H1 (cell line): ENCODE results near the gene ZDHHC11. TPM values are rescaled to one million over a fixed set of nuclear protein-coding genes. Genes with fewer than 3 reads are reported as not detected.

ENCODE experiments used
- CTCF ChIA-PET: fragments of 300-600 bp; sonication (Branson Sonifier 250); formaldehyde crosslinking; loops from one replicate; lab custom pipeline; 2021; ENCODE audit not compliant: partially characterized antibody; lab: Charles Lee
- POLR2A ChIA-PET: fragments of 300-600 bp; sonication (Branson Sonifier 250); formaldehyde crosslinking; loops from one replicate; lab custom pipeline; 2021; ENCODE audit warnings: inconsistent platforms; ENCODE audit not compliant: partially characterized antibody; lab: Charles Lee
- DNase-seq, 2 experiments: peaks; one replicate each; pipeline versions ENCODE4 v3.0.0 to v3.0.0-alpha.2; 2010 to 2022; ENCODE audit warnings: low spot score in 2 of 2, low read depth in 1 of 2, mixed read lengths in 1 of 2
- FAIRE-seq: peaks from 2 replicates; lab custom pipeline; 2011; peaks lifted over from hg19 to GRCh38; lab: Jason Lieb, UNC
- H2AFZ ChIP-seq: 2 replicates; pipeline ENCODE4 v1.8.1; 2012; ENCODE audit warnings: low read length, inconsistent platforms
- H2AK5ac ChIP-seq: 2 replicates; pipeline ENCODE4 v1.6.1; 2013; ENCODE audit warnings: low read depth, low read length
- H2BK120ac ChIP-seq: replicated peaks from 2 replicates; pipeline ENCODE3; 2013; ENCODE audit warnings: low read depth, low read length, inconsistent platforms
- H2BK12ac ChIP-seq: 2 replicates; pipeline ENCODE4 v1.6.1; 2013; ENCODE audit warnings: low read depth, low read length
- H2BK15ac ChIP-seq: 2 replicates; pipeline ENCODE4 v1.6.1; 2013; ENCODE audit warnings: low read length
- H2BK20ac ChIP-seq: 2 replicates; pipeline ENCODE4 v1.6.1; 2013; ENCODE audit warnings: low read length
- H2BK5ac ChIP-seq: 2 replicates; pipeline ENCODE4 v1.6.1; 2013; ENCODE audit warnings: low read depth, low read length
- H3K14ac ChIP-seq: 2 replicates; pipeline ENCODE4 v1.6.1; 2013; ENCODE audit warnings: inconsistent platforms; ENCODE audit not compliant: insufficient read length
- H3K18ac ChIP-seq: 2 replicates; pipeline ENCODE4 v1.6.1; 2013; ENCODE audit warnings: low read length; ENCODE audit errors: extremely low read depth
- H3K23ac ChIP-seq: 2 replicates; pipeline ENCODE4 v1.6.1; 2013; ENCODE audit warnings: inconsistent platforms; ENCODE audit not compliant: insufficient read length
- H3K23me2 ChIP-seq: 2 replicates; pipeline ENCODE4 v1.6.1; 2013; ENCODE audit warnings: low read depth, low read length
- H3K27ac ChIP-seq: 2 replicates; pipeline ENCODE4 v1.6.1; 2011; ENCODE audit warnings: low read depth, low read length, inconsistent platforms
- H3K27me3 ChIP-seq, 4 experiments: replicated peaks in 1 of 4; 1 replicate in 1 of 4; 2 replicates in 3 of 4; pipeline versions ENCODE4 v1.6.1 to v1.8.1; 2011 to 2013; ENCODE audit warnings: low read length in 3 of 4, mild to moderate bottlenecking in 3 of 4, inconsistent platforms in 2 of 4, mixed read lengths in 2 of 4, moderate library complexity in 1 of 4; ENCODE audit not compliant: control insufficient read depth in 3 of 4, insufficient read depth in 3 of 4; ENCODE audit errors: extremely low read depth in 1 of 4
- H3K36me3 ChIP-seq, 4 experiments: 2 replicates each; pipeline versions ENCODE4 v1.6.1 to v1.8.1; 2011 to 2013; ENCODE audit warnings: mild to moderate bottlenecking in 4 of 4, low read length in 3 of 4, moderate library complexity in 2 of 4, control low read depth in 1 of 4, inconsistent platforms in 1 of 4; ENCODE audit not compliant: insufficient read depth in 4 of 4, control insufficient read depth in 2 of 4
- H3K4ac ChIP-seq: replicated peaks from 2 replicates; pipeline ENCODE3; 2013; ENCODE audit warnings: low read length, low read depth, mixed read lengths, inconsistent platforms; ENCODE audit not compliant: insufficient read length
- H3K4me1 ChIP-seq, 4 experiments: replicated peaks in 1 of 4; 1 replicate in 1 of 4; 2 replicates in 3 of 4; pipeline versions ENCODE4 v1.6.1 to v1.8.1; 2011 to 2013; ENCODE audit warnings: low read length in 3 of 4, inconsistent platforms in 2 of 4, mixed read lengths in 1 of 4; ENCODE audit not compliant: insufficient read depth in 4 of 4, control insufficient read depth in 3 of 4
- H3K4me2 ChIP-seq, 2 experiments: 2 replicates each; pipeline versions ENCODE4 v1.6.1 to v1.8.1; 2011 to 2013; ENCODE audit warnings: low read depth in 2 of 2, low read length in 2 of 2, control low read depth in 1 of 2, inconsistent platforms in 1 of 2, mild to moderate bottlenecking in 1 of 2; ENCODE audit not compliant: insufficient read depth in 1 of 2
- H3K4me3 ChIP-seq, 4 experiments: fragments of 200-600, 300-600 bp in 1 of 4; sonication (generic), shearing (Covaris generic), sonication (Bioruptor Twin) in 1 of 4; 2 replicates each; pipeline versions ENCODE4 v1.5.1 to v1.8.1; 2011 to 2016; ENCODE audit warnings: low read length in 4 of 4, low read depth in 3 of 4, control low read depth in 2 of 4, inconsistent platforms in 2 of 4, mild to moderate bottlenecking in 2 of 4, mixed read lengths in 1 of 4, moderate library complexity in 1 of 4; ENCODE audit not compliant: insufficient read depth in 2 of 4; ENCODE audit errors: extremely low read depth in 1 of 4
- H3K56ac ChIP-seq: replicated peaks from 2 replicates; pipeline ENCODE3; 2013; ENCODE audit warnings: low read depth, mild to moderate bottlenecking, mixed read lengths, low read length, inconsistent platforms; ENCODE audit not compliant: insufficient read length
- H3K79me1 ChIP-seq: 2 replicates; pipeline ENCODE4 v1.6.1; 2013; ENCODE audit warnings: low read depth, low read length, control low read depth
- H3K79me2 ChIP-seq, 2 experiments: 2 replicates each; pipeline versions ENCODE4 v1.6.1 to v1.8.1; 2012 to 2013; ENCODE audit warnings: low read length in 2 of 2, mild to moderate bottlenecking in 2 of 2, inconsistent platforms in 1 of 2; ENCODE audit not compliant: insufficient read depth in 2 of 2, control insufficient read depth in 1 of 2
- H3K9ac ChIP-seq, 4 experiments: replicated peaks in 1 of 4; 1 replicate in 1 of 4; 2 replicates in 3 of 4; pipeline versions ENCODE4 v1.6.1 to v1.8.1; 2011 to 2013; ENCODE audit warnings: low read depth in 3 of 4, low read length in 3 of 4, control low read depth in 2 of 4, mild to moderate bottlenecking in 2 of 4, moderate library complexity in 2 of 4, inconsistent platforms in 1 of 4; ENCODE audit errors: extremely low read depth in 1 of 4
- H3K9me3 ChIP-seq, 2 experiments: 2 replicates each; pipeline versions ENCODE4 v1.6.1 to v1.8.1; 2012 to 2013; ENCODE audit warnings: mild to moderate bottlenecking in 2 of 2, moderate library complexity in 2 of 2, control low read depth in 1 of 2, inconsistent platforms in 1 of 2, low read depth in 1 of 2, low read length in 1 of 2, mixed read lengths in 1 of 2; ENCODE audit not compliant: insufficient read depth in 2 of 2
- H4K20me1 ChIP-seq, 2 experiments: replicated peaks in 1 of 2; 2 replicates each; pipeline versions ENCODE3 to v1.8.1; 2011 to 2013; ENCODE audit warnings: inconsistent platforms in 2 of 2, low read length in 2 of 2, mild to moderate bottlenecking in 1 of 2; ENCODE audit not compliant: insufficient read depth in 2 of 2, control insufficient read depth in 1 of 2
- H4K5ac ChIP-seq: 2 replicates; pipeline ENCODE4 v1.6.1; 2013; ENCODE audit warnings: low read length, low read depth, mixed read lengths, inconsistent platforms; ENCODE audit not compliant: insufficient read length
- H4K8ac ChIP-seq: 2 replicates; pipeline ENCODE4 v1.8.0; 2013; ENCODE audit warnings: mild to moderate bottlenecking, moderate library complexity, low read length, inconsistent platforms; ENCODE audit not compliant: insufficient read depth; ENCODE audit errors: extremely low read depth
- H4K91ac ChIP-seq: replicated peaks from 2 replicates; pipeline ENCODE3; 2013; ENCODE audit warnings: low read length, mixed read lengths, inconsistent platforms; ENCODE audit not compliant: insufficient read length
- CHD2 ChIP-seq: IDR thresholded peaks from 2 replicates; pipeline ENCODE4 v1.6.1; 2012; ENCODE audit warnings: low read length, improper control_type of control experiment
- FOSL1 ChIP-seq: IDR thresholded peaks from 2 replicates; pipeline ENCODE4 v1.6.1; 2011; ENCODE audit warnings: mild to moderate bottlenecking, low read depth, low read length, moderate library complexity; ENCODE audit not compliant: insufficient read depth
- GABPA ChIP-seq: IDR thresholded peaks from 2 replicates; pipeline ENCODE4 v1.6.1; 2011; ENCODE audit warnings: mild to moderate bottlenecking, low read length, moderate library complexity, borderline replicate concordance; ENCODE audit not compliant: insufficient read depth
- GTF2F1 ChIP-seq: IDR thresholded peaks from 2 replicates; pipeline ENCODE4 v1.6.1; 2012; ENCODE audit warnings: low read depth, low read length, improper control_type of control experiment, borderline replicate concordance
- JUND ChIP-seq: IDR thresholded peaks from 2 replicates; pipeline ENCODE4 v1.6.1; 2011; ENCODE audit warnings: mild to moderate bottlenecking, improper control_type of control experiment, low read length
- POU5F1 ChIP-seq: IDR thresholded peaks from 2 replicates; pipeline ENCODE4 v1.6.1; 2011; ENCODE audit warnings: low read depth, mild to moderate bottlenecking, low read length, moderate library complexity
- SIN3A ChIP-seq, 2 experiments: IDR thresholded peaks in 1 of 2; conservative IDR thresholded peaks in 1 of 2; 2 replicates each; pipeline ENCODE4 v1.6.1; 2011 to 2012; ENCODE audit warnings: low read length in 2 of 2, improper control_type of control experiment in 1 of 2, low read depth in 1 of 2, mild to moderate bottlenecking in 1 of 2
- TAF1 ChIP-seq: IDR thresholded peaks from 2 replicates; pipeline ENCODE4 v1.6.1; 2011; ENCODE audit warnings: mild to moderate bottlenecking, low read depth, low read length
- WGBS, 2 experiments: shearing (Covaris generic) in 1 of 2; methylation state at CpG; one replicate each; pipeline versions ENCODE4 v1.1.6 to v1.1.7; 2013 to 2015; ENCODE audit warnings: low lambda C conversion rate in 2 of 2, mixed read lengths in 2 of 2, inconsistent platforms in 1 of 2, low coverage in 1 of 2, missing lambda C conversion rate in 1 of 2; ENCODE audit not compliant: insufficient replicate concordance in 2 of 2, insufficient coverage in 1 of 2, insufficient read length in 1 of 2; ENCODE audit errors: extremely low coverage in 1 of 2, missing lambda C conversion rate in 1 of 2; 5-methylcytosine and 5-hydroxymethylcytosine counted together
- polyA plus RNA-seq, 7 experiments: library from polyadenylated mRNA; depleted of rRNA in 3 of 7; stranded (reverse) in 5 of 7; unstranded in 2 of 7; fragments of >200 nt in 5 of 7; fragments of 200-250 nt in 2 of 7; gene quantifications; 1 replicate in 5 of 7; 2 replicates in 1 of 7; 4 replicates in 1 of 7; pipeline versions ENCODE4 v1.2.1 to v1.2.3, GENCODE V29; 2011 to 2013; ENCODE audit warnings: missing spikeins in 2 of 7, mixed read lengths in 2 of 7
- total RNA-seq: library from RNA; stranded (reverse); fragmentation: NEBNext Ultra II Directional; extraction: Animal tissue kit (Norgen Biotek cat#: 25700); gene quantifications from 2 replicates; pipeline ENCODE4 v1.2.1, GENCODE V29; 2021
- TF ChIP-seq, protein P1 (sequence below): IDR thresholded peaks from 2 replicates; pipeline ENCODE4 v1.6.1; 2012; ENCODE audit warnings: inconsistent platforms
- TF ChIP-seq, protein P2 (sequence below): IDR thresholded peaks from 2 replicates; pipeline ENCODE4 v1.6.1; 2011; ENCODE audit warnings: low read depth, mild to moderate bottlenecking, low read length; ENCODE audit not compliant: insufficient read depth

Gene ZDHHC11
- total and polyA plus RNA-seq, 2 of the 8 experiments (the other 6 are each of a cell fraction or from before 2014, with no cell fraction given) = 4.7 to 16.6 TPM

DNA sequence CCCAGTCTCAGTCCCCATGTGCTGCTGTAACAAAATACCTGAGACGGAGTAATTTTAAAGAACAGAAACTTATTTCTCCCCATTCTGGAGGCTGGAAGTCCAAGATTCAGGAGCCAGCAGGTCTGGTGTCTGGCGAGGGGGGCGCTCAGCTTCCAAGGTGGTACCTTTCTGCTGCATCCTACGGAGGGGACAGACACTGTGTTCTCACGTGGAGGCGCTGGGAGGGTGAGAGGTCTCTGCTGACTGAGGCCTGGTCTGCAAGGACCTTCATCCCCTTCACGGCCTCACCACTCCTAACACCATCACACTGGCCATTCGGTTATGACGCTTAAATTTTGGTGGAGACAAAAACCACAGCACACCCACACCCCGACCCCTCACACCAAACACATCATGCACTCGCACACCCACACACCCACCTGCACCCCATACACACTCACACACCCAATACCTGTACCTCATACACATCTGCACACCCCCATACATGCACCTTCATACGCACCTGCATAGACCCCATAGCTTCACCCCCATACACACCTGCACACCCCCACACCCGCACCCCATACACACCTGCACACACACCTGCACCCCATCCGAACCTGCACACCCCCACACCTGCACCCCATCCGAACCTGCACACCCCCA lies 9.8 kb upstream of the ZDHHC11 start:
- H2AK5ac ChIP-seq = no peak overlapping the region
- H3K23me2 ChIP-seq = peaks cover 11% of the 10 kb centered on the region; the same call in 1 of the 2 replicates
- peaks cover 4% of the 10 kb centered on the region for H3K79me1 ChIP-seq
- no peak overlapping the region for H3K9ac ChIP-seq
- H3K4me2 ChIP-seq = no peak overlapping the region
- no peak overlapping the region for H2AFZ ChIP-seq
- no peak overlapping the region for H3K18ac ChIP-seq
- CTCF ChIA-PET = interaction anchor here (1.1 to 3.3 kb wide), 4 partner anchors 9 to 191 kb away, joined by 3 to 12 read pairs (median 4); partner anchors contain the start of gene NKD2
- H4K20me1 ChIP-seq = peaks cover 6 to 39% of the 10 kb centered on the region in 2 experiments
- TF ChIP-seq JUND (no peak), POU5F1 (no peak), FOSL1 (no peak), GABPA (no peak), SIN3A (conservative IDR thresholded peaks at IDR 0.05 in 1 of 2, IDR thresholded peaks at IDR 0.05 in 1 of 2; ENCODE audit: low read depth in 1 of 2, low read length in 2 of 2) (no peak), CHD2 (no peak), TAF1 (no peak), GTF2F1 (no peak)
- TF ChIP-seq, protein P1, sequence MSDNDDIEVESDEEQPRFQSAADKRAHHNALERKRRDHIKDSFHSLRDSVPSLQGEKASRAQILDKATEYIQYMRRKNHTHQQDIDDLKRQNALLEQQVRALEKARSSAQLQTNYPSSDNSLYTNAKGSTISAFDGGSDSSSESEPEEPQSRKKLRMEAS = no peak
- TF ChIP-seq, protein P2, sequence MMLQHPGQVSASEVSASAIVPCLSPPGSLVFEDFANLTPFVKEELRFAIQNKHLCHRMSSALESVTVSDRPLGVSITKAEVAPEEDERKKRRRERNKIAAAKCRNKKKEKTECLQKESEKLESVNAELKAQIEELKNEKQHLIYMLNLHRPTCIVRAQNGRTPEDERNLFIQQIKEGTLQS = no peak
- H3K27ac ChIP-seq = no peak overlapping the region
- H2BK15ac ChIP-seq = no peak overlapping the region
- H3K79me2 ChIP-seq = no peaks in the 10 kb centered on the region
- no peaks in the 10 kb centered on the region for H3K4me1 ChIP-seq
- POLR2A ChIA-PET = interaction anchor here (0.9 to 6.9 kb wide), 8 partner anchors 10 to 387 kb away, joined by 3 to 46 read pairs (median 4); partner anchors contain the start of genes BRD9, TRIP13 and ZDHHC11
- no peak overlapping the region for H2BK5ac ChIP-seq
- no peak for FAIRE-seq
- no peak overlapping the region for H2BK20ac ChIP-seq
- H3K36me3 ChIP-seq = peaks cover 12 to 28% (median 26%) of the 10 kb centered on the region in 4 experiments; a peak in 6 of 8 replicates
- no peak overlapping the region for H2BK12ac ChIP-seq
- no peak overlapping the region for H3K4ac ChIP-seq
- H3K9me3 ChIP-seq = no peaks in the 10 kb centered on the region
- H3K4me3 ChIP-seq = no peak overlapping the region
- no peak overlapping the region for H4K5ac ChIP-seq
- 84% methylated on average over 15 of the region's 15 CpGs; no CpG with 5 or more reads in 1 of the 2 experiments for WGBS, 2 experiments
- H4K8ac ChIP-seq = no peak overlapping the region
- H4K91ac ChIP-seq = no peak overlapping the region
- no peak for DNase-seq
- H3K56ac ChIP-seq = peak overlapping the region; percentile 30
- no peak overlapping the region for H2BK120ac ChIP-seq
- no peak overlapping the region for H3K23ac ChIP-seq
- no peak overlapping the region for H3K14ac ChIP-seq
- H3K27me3 ChIP-seq = no peaks in the 10 kb centered on the region
